Stimulated activated CD4-positive, alpha-beta T cell treated with anti-CD3 and anti-CD28 coated beads, Interleukin-1b, Interleukin-23, amount 100 ng/mL, for 4 hours (primary cell): Measurements from ENCODE around the gene ABCA8.
"Not testable (repeated sequence)": the region's sequence is repeated elsewhere in the genome, so short reads cannot be mapped to it uniquely, and the experiment has no call there.

Source experiments
- DNase-seq, 2 donors: peaks; one replicate each; pipeline ENCODE4 v3.0.0-alpha.2; 2020; ENCODE audit warnings: low read depth in 2 of 2

The ABCA8 gene

DNA sequence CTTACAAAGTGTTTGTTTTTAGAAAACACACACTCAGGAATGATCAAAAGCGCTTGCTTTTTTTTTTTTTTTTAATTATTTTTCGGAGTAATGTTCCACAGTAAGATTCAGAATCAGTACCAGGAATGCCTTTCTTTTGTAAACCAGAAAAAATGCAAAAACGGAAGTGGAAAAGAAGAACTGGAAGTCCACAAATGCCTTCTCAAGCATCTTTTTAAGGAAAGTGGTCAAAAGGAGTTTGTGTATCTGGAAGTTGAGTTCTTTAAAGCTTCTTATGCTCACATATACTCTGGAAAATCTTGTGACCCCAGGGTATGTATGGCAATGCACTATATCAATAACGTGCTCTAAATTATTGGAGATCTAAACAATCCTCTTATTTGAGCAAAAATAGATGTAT lies 126.0 kb downstream of the ABCA8 start:
- DNase-seq = no peak

DNA sequence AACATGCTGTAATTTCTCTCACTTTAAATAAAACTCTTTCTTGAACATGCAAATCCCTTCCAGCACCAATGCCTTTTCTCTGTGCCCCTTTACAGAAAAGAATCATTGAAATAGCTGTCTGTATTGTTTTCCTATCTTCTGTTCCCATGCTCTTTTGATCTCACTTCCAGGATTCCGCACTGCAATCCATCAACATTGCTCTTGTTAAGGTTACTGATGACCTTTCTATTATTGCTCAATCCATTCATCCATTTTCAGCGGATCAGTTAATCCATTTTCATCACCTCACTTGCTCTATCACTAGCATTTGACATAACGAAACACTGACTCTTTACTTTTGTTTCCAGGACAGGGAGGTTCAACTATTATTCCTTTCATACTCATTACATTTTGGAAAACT lies 130.5 kb downstream of the ABCA8 start:
- DNase-seq = no peak

DNA sequence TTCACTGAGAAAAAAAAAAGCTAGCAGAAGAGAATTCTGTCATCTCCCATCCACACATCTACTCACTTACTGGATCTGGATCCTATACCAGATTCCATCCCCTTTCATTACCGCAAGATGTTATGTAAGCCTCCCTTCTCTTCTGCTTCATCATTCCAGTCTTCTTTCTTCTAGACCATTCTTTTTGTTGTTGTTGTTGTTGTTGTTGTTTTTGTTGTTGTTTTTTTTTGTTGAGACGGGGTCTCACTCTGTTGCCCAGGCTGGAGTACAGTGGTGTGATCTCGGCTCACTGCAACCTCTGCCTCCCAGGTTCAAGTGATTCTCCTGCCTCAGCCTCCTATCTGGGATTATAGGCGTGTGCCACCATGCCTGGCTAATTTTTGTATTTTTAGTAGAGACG lies 131.0 kb downstream of the ABCA8 start:
- not testable (repeated sequence) for DNase-seq

DNA sequence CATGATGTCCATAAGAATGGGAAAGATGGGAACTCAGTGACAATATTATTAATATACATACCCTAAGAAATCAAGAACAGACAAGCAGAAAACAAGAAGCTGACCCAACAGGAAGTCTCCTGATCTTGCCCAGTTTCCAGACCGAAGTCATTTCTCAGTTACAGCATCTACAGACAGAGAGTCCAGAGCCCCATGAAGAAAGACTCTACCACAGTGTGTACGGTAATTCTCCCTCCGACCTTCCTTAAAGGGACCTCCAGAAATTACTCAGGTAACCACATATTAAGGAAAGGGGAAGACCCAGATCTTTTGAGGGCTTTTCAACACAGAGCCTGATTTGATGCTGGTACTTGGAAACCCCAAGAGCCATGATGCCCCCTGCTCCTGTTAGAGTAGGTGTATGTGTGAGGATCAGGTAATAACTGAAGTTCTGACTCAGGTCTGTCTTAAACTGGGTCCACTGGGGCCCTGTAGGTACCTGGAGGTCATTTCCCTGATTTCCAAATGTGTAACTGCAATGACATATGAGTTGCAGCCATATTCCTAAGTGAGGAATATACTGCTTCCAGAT lies 132.4 kb downstream of the ABCA8 start:
- DNase-seq = no peak

DNA sequence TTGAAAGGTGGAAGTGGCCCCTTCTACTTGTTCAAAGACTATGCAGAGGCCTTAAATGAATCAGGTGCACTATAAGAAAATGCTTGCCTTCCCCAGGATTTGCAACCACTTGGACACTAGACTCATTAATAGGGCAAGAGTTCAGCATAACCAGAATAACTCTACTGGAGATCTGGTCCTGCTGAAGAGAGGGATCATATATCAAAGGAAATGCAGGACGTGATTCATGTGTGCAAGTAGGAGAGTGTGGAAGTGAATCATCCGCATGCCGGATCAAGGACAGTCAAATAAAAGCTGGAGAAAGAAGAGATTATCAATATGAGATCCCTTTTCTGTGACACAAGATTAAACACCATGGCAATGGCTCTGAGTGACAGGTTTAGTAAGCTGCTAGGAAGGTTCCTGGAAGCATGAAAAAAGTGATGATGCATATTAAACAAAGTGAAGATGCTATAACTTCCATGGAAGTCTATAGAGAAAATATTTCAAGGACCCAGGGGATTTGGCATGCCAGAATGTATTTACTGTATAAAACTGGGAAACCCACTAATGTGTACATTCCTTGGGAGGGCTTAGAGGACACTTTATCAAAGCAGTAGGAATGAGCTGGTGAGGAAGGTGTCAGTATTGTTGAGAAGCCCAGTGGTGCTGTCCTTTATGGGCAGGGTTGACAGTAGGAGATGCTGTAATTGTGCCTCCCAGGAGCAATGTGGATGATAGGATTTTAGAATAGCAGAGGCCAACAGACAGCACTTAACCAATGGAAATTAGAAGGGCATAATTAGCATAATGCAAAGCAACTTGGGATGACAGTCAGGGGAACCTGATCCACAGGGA lies 133.1 kb downstream of the ABCA8 start:
- no peak for DNase-seq

DNA sequence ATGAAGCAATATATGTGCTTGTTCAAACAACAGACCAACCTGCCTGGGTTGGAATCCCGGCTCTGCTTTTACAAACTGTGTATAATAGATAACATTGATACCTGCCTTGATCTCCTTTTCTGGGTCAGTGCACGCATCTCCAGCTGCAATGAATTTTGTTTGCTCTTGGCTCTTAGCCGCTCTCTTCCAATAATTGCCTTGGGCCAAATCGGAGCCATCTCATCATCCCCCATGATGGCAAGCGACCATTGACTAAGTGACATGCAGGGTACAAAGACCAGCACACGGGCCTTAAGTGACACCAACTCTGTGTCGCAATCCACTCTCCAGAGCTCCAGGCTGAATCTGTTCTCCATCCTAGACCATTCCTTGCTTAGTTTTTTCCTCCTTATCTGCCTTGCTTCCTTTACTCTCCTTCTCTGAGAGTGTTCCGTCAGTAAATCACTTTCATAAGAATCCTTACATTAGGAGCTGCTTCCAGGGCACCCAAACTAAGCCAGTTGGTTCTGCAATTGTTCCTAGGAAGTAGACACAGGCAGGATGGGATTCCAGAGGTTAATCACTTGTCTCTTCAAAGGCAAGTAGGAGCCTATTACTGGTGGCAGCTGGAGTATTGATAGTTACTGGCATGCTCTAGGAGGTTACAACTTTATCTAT lies 134.2 kb downstream of the ABCA8 start:
- DNase-seq = no peak

DNA sequence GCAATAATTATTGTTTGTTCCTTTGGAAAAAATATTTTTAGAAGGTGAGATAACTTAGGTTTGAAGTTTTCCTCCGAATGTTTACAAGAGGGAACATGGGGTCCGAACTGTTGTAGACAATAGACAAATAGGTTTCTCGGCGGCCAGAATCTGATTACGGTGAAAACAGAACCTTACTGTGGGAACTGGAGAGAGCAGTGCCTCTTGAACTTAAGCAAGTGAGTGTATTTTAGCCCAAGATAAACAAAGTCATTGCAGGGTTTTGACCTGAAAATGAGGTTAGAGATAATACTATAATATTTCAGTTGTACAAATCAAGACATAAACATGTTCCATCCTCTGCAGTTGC lies 134.7 kb downstream of the ABCA8 start:
- DNase-seq = no peak

DNA sequence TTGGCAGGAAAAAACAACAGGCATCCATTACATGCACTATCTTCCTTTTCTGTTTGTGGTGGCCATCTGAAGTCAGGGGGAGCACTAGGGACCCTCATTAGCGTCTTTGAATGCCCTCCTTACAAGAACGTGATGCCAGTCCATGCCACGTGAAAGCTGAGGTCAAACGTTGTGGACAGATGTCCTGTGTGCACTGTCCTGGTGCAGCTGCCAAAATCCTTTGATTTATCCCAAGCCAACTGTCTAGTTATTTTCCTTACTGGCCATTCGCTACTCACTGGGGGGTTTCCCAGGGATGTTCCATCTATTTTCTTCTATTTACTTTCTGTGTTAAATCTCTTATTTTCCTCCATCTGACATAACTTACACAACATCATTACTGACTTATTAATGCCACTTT lies 135.7 kb downstream of the ABCA8 start:
- DNase-seq = no peak
